IMR-90 (cell line): ENCODE data around the gene SMIM43. TPM values are rescaled to one million over a fixed set of nuclear protein-coding genes. Genes with fewer than 3 reads are reported as not detected.

ENCODE experiments used
- ATAC-seq: fragments of 200-7000 bp; cut with Tn5 transposase; 2 replicates; pipeline ENCODE4 v1.9.1; 2020; ENCODE audit warnings: low read depth, mild to moderate bottlenecking, moderate library complexity
- BruUV-seq: library from RNA; stranded (reverse); fragments of 400-500 nt; replicated peaks from 2 replicates; lab custom pipeline; 2021; lab: Mats Ljungman, UMichigan
- CTCF ChIA-PET: fragments of 300-600 bp; formaldehyde crosslinking; extraction: SDS; loops from one replicate; lab custom pipeline; 2021; ENCODE audit warnings: antibody characterized with exemption; lab: Yijun Ruan, JAX
- POLR2A ChIA-PET: fragments of 300-600 bp; sonication (Branson Sonifier 250); formaldehyde crosslinking; loops from one replicate; lab custom pipeline; 2022; ENCODE audit warnings: antibody characterized with exemption; ENCODE audit not compliant: unreplicated experiment; lab: Charles Lee
- DNase-seq: peaks from one replicate; pipeline ENCODE4 v3.0.0; 2013
- H2AFZ ChIP-seq: replicated peaks from 2 replicates; pipeline ENCODE3; 2013; ENCODE audit warnings: low read length, mild to moderate bottlenecking; ENCODE audit not compliant: poor library complexity
- H2AK5ac ChIP-seq: 2 replicates; pipeline ENCODE4 v1.6.1; 2013; ENCODE audit warnings: low read depth, low read length, inconsistent platforms
- H2AK9ac ChIP-seq: replicated peaks from 2 replicates; pipeline ENCODE3; 2013; ENCODE audit warnings: mild to moderate bottlenecking, low read depth, low read length, moderate library complexity; ENCODE audit not compliant: poor library complexity
- H2BK120ac ChIP-seq: 2 replicates; pipeline ENCODE4 v1.6.1; 2013; ENCODE audit warnings: low read depth, low read length, inconsistent platforms
- H2BK15ac ChIP-seq: 3 replicates; pipeline ENCODE4 v1.6.1; 2013; ENCODE audit warnings: low read depth, low read length, inconsistent platforms
- H2BK20ac ChIP-seq: 2 replicates; pipeline ENCODE4 v1.6.1; 2013; ENCODE audit warnings: low read depth, mild to moderate bottlenecking, inconsistent platforms, low read length, moderate library complexity
- H2BK5ac ChIP-seq: 2 replicates; pipeline ENCODE4 v1.6.1; 2013; ENCODE audit warnings: mild to moderate bottlenecking, low read depth, low read length, inconsistent platforms; ENCODE audit not compliant: poor library complexity, severe bottlenecking
- H3K14ac ChIP-seq: replicated peaks from 2 replicates; pipeline ENCODE4 v1.6.1; 2013; ENCODE audit warnings: low read depth, low read length, inconsistent platforms
- H3K18ac ChIP-seq: 2 replicates; pipeline ENCODE4 v1.6.1; 2013; ENCODE audit warnings: low read depth, low read length, control low read depth
- H3K23ac ChIP-seq: 2 replicates; pipeline ENCODE4 v1.6.1; 2013; ENCODE audit warnings: low read depth, low read length, inconsistent platforms
- H3K27ac ChIP-seq: 2 replicates; pipeline ENCODE4 v1.5.1; 2013; ENCODE audit warnings: mild to moderate bottlenecking, control low read depth, low read length; ENCODE audit not compliant: insufficient read depth
- H3K27me3 ChIP-seq: 2 replicates; pipeline ENCODE4 v1.6.1; 2013; ENCODE audit warnings: low read length; ENCODE audit not compliant: control insufficient read depth, insufficient read depth
- H3K36me3 ChIP-seq: 2 replicates; pipeline ENCODE4 v1.6.1; 2013; ENCODE audit warnings: low read length, mixed read lengths; ENCODE audit not compliant: control insufficient read depth, insufficient read depth
- H3K4ac ChIP-seq: 2 replicates; pipeline ENCODE4 v1.6.1; 2013; ENCODE audit warnings: low read depth, low read length, inconsistent platforms
- H3K4me1 ChIP-seq: 2 replicates; pipeline ENCODE4 v1.6.1; 2013; ENCODE audit warnings: low read length, mixed read lengths; ENCODE audit not compliant: control insufficient read depth, insufficient read depth
- H3K4me2 ChIP-seq: 2 replicates; pipeline ENCODE4 v1.6.1; 2013; ENCODE audit warnings: low read depth, mild to moderate bottlenecking, control low read depth, low read length, moderate library complexity
- H3K4me3 ChIP-seq: 2 replicates; pipeline ENCODE4 v1.5.1; 2013; ENCODE audit warnings: low read depth, mild to moderate bottlenecking, control low read depth, low read length, moderate library complexity; ENCODE audit not compliant: insufficient read depth
- H3K56ac ChIP-seq: 2 replicates; pipeline ENCODE4 v1.6.1; 2013; ENCODE audit warnings: low read length, inconsistent platforms; ENCODE audit not compliant: insufficient read depth; ENCODE audit errors: extremely low read depth
- H3K79me1 ChIP-seq, 2 experiments: 2 replicates each; pipeline ENCODE4 v1.6.1; 2013; ENCODE audit warnings: low read length in 2 of 2, inconsistent platforms in 1 of 2, low read depth in 1 of 2
- H3K9ac ChIP-seq: 2 replicates; pipeline ENCODE4 v1.6.1; 2013; ENCODE audit warnings: low read depth, low read length, control low read depth
- H3K9me1 ChIP-seq: 2 replicates; pipeline ENCODE4 v1.6.1; 2013; ENCODE audit warnings: low read length, inconsistent platforms; ENCODE audit not compliant: insufficient read depth
- H3K9me3 ChIP-seq: 2 replicates; pipeline ENCODE4 v1.6.1; 2013; ENCODE audit warnings: low read length; ENCODE audit not compliant: control insufficient read depth, insufficient read depth
- H4K20me1 ChIP-seq: 2 replicates; pipeline ENCODE4 v1.6.1; 2013; ENCODE audit warnings: low read length, inconsistent platforms; ENCODE audit not compliant: insufficient read depth
- H4K5ac ChIP-seq: 2 replicates; pipeline ENCODE4 v1.6.1; 2013; ENCODE audit warnings: mild to moderate bottlenecking, low read depth, low read length, control low read depth
- H4K8ac ChIP-seq, 2 experiments: 2 replicates each; pipeline ENCODE4 v1.6.1; 2013; ENCODE audit warnings: low read depth in 2 of 2, low read length in 2 of 2, control low read depth in 1 of 2, inconsistent platforms in 1 of 2
- H4K91ac ChIP-seq: 2 replicates; pipeline ENCODE4 v1.6.1; 2013; ENCODE audit warnings: low read depth, low read length, inconsistent platforms; ENCODE audit not compliant: insufficient read depth
- BHLHE40 ChIP-seq: fragments of 150-350 bp; IDR thresholded peaks from 2 replicates; pipeline ENCODE4 v1.6.1; 2016; ENCODE audit warnings: mild to moderate bottlenecking, low read depth, low read length
- CEBPB ChIP-seq: IDR thresholded peaks from 2 replicates; pipeline ENCODE4 v1.6.1; 2012; ENCODE audit warnings: low read depth, low read length, improper control_type of control experiment
- FOS ChIP-seq: fragments of 150-350 bp; IDR thresholded peaks from 2 replicates; pipeline ENCODE4 v1.6.1; 2016; ENCODE audit warnings: low read depth, low read length
- MAZ ChIP-seq: IDR thresholded peaks from 2 replicates; pipeline ENCODE4 v1.6.1; 2012; ENCODE audit warnings: low read depth, mild to moderate bottlenecking, low read length, improper control_type of control experiment, moderate library complexity, borderline replicate concordance
- MXI1 ChIP-seq: IDR thresholded peaks from 2 replicates; pipeline ENCODE4 v1.6.1; 2012; ENCODE audit warnings: low read depth, mild to moderate bottlenecking, low read length, moderate library complexity, borderline replicate concordance
- NFE2L2 ChIP-seq: fragments of 150-350 bp; IDR thresholded peaks from 2 replicates; pipeline ENCODE4 v1.6.1; 2016; ENCODE audit warnings: low read depth, mild to moderate bottlenecking, low read length
- POLR2A ChIP-seq: IDR thresholded peaks from 2 replicates; pipeline ENCODE4 v1.6.1; 2012; ENCODE audit warnings: mild to moderate bottlenecking, low read depth, low read length
- RAD21 ChIP-seq: IDR thresholded peaks from 2 replicates; pipeline ENCODE4 v1.6.1; 2012; ENCODE audit warnings: low read length, improper control_type of control experiment
- RCOR1 ChIP-seq: IDR thresholded peaks from 2 replicates; pipeline ENCODE4 v1.6.1; 2012; ENCODE audit warnings: mild to moderate bottlenecking, low read length, improper control_type of control experiment; ENCODE audit not compliant: insufficient replicate concordance
- WGBS, 2 experiments: methylation state at CpG; one replicate each; pipeline versions ENCODE4 v1.1.5 to v1.1.7; 2013; ENCODE audit warnings: missing lambda C conversion rate in 2 of 2; ENCODE audit not compliant: insufficient read length in 1 of 2; ENCODE audit errors: extremely low coverage in 2 of 2; 5-methylcytosine and 5-hydroxymethylcytosine counted together
- dilution Hi-C: fragments of 300-500 bp; cut with HindIII; formaldehyde crosslinking; loops from one replicate; pipeline ENCODE4 v1.14.3; 2018; ENCODE audit warnings: low sequenced_read_pairs; ENCODE audit not compliant: unreplicated experiment
- in situ Hi-C: fragments of 300-500 bp; cut with MboI; formaldehyde crosslinking; loops from 3 replicates; pipeline ENCODE4 v1.14.3; 2019; ENCODE audit warnings: low sequenced_read_pairs, inconsistent platforms, mixed read lengths
- intact Hi-C: fragments of 100-400 bp; cut with micrococcal nuclease; formaldehyde crosslinking; loops from 2 replicates; pipeline ENCODE4 v1.10.0; 2022
- polyA plus RNA-seq, 3 experiments: library from polyadenylated mRNA; depleted of rRNA; stranded (reverse); fragments of >200 nt; gene quantifications; 2 replicates each; pipeline ENCODE4 v1.2.3, GENCODE V29; 2012; ENCODE audit warnings: low replicate concordance in 1 of 3
- total RNA-seq: library from RNA; depleted of rRNA; stranded (reverse); fragments of >200 nt; gene quantifications from 2 replicates; pipeline ENCODE4 v1.2.3, GENCODE V29; 2012
- TF ChIP-seq, protein P1 (sequence below): fragments of 150-350 bp; IDR thresholded peaks from 2 replicates; pipeline ENCODE4 v1.6.1; 2017; ENCODE audit warnings: mild to moderate bottlenecking, antibody characterized with exemption, low read length, low read depth

The SMIM43 gene
- total and polyA plus RNA-seq, 2 of the 4 experiments (the other 2 are of a cell fraction): 1.4 to 2.8 TPM

- TF ChIP-seq FOS: peak; percentile 79
Measured at GRCh38 chr4:121728798-121729226, 36.2 kb downstream of the SMIM43 start (continued).

DNA sequence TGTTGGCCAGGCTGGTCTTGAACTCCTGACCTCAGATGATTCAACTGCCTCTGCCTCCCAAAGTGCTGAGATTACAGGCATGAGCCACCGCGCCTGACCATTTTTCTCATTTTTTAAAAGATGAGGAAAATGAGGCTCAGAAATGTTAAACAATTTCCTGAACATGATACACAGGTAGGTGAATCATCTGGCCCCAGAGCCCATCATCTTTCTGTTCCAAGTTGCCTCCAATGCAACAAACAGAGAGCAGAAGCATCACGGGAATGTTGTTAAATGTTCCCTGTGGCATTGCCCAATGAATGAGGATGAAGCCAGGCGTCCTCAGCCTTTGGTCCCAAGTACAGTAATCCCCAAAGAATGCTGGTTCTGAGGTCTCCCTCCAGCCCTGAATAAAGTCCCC, 36.9 kb downstream of the SMIM43 start:
- H2BK5ac ChIP-seq: peak overlapping the region; percentile 90
- BruUV-seq: no TSS peak
- H3K14ac ChIP-seq: no peak overlapping the region
- ChIA-PET CTCF (interaction anchor here (0.6 to 1.3 kb wide), 3 partner anchors 10 to 58 kb away, joined by 3 read pairs; no protein-coding TSS in a partner anchor), POLR2A (no interaction called here)
- intact Hi-C loops (loop anchor here (2.0 kb wide), 3 partner anchors 17 to 243 kb away; no protein-coding TSS in a partner anchor), dilution Hi-C loops (no loop called here), in situ Hi-C loops (loop anchor here (25.0 kb wide), 1 partner anchor 541 kb away; no protein-coding TSS in a partner anchor)
- no peak overlapping the region; the same call in 2 of the 3 replicates for H2BK15ac ChIP-seq
- H4K20me1 ChIP-seq: no peaks in the 10 kb centered on the region
- H3K27me3 ChIP-seq: no peaks in the 10 kb centered on the region
- H3K27ac ChIP-seq: peak overlapping the region; percentile 81
- H3K18ac ChIP-seq: no peak overlapping the region
- peak overlapping the region; percentile 86; the same call in 1 of the 2 replicates for H4K91ac ChIP-seq
- H4K5ac ChIP-seq: no peak overlapping the region
- peak overlapping the region; percentile 19 for H2BK20ac ChIP-seq
- H2BK120ac ChIP-seq: peak overlapping the region; percentile 95
- DNase-seq (peak; percentile 88), ATAC-seq (peak; percentile 74)
- no peak overlapping the region for H3K9ac ChIP-seq
- peak overlapping the region; percentile 26; the same call in 1 of the 2 replicates for H3K4ac ChIP-seq
- peaks cover 7% of the 10 kb centered on the region for H3K4me1 ChIP-seq
- peaks cover 0 to 4% of the 10 kb centered on the region in 2 experiments; a peak in 2 of 4 replicates for H3K79me1 ChIP-seq
- no peak overlapping the region for H3K4me3 ChIP-seq
- H3K9me1 ChIP-seq: peaks cover 2% of the 10 kb centered on the region; the same call in 1 of the 2 replicates
- TF ChIP-seq MAZ (no peak), CEBPB (peak; percentile 92), RAD21 (no peak), FOS (0 out of 2 replicates have a peak, but pooled peaks have one; percentile 1), POLR2A (0 out of 2 replicates have a peak, but pooled peaks have one; percentile 7), MXI1 (no peak), BHLHE40 (no peak; the same call in 1 of the 2 replicates), RCOR1 (no peak), NFE2L2 (no peak)
- TF ChIP-seq, protein P1, sequence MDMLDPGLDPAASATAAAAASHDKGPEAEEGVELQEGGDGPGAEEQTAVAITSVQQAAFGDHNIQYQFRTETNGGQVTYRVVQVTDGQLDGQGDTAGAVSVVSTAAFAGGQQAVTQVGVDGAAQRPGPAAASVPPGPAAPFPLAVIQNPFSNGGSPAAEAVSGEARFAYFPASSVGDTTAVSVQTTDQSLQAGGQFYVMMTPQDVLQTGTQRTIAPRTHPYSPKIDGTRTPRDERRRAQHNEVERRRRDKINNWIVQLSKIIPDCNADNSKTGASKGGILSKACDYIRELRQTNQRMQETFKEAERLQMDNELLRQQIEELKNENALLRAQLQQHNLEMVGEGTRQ: no peak
- H3K23ac ChIP-seq: no peak overlapping the region
- H3K4me2 ChIP-seq: no peak overlapping the region
- no peaks in the 10 kb centered on the region; the same call in 1 of the 2 replicates for H3K36me3 ChIP-seq
- no peak overlapping the region for H2AK5ac ChIP-seq
- no CpG with 5 or more reads among the region's 4 CpGs for WGBS, 2 experiments
- no peak overlapping the region for H3K56ac ChIP-seq
- H2AK9ac ChIP-seq: peak overlapping the region; percentile 65
- peak overlapping the region; percentile 47 for H2AFZ ChIP-seq
- H3K9me3 ChIP-seq: no peaks in the 10 kb centered on the region
- peak overlapping the region in 1 of 2 experiments; percentile 58; a peak in 2 of 4 replicates for H4K8ac ChIP-seq
